Omental fat pad (tissue), 4 donors: ENCODE results near the gene PDZD2. TPM values are rescaled to one million over a fixed set of nuclear protein-coding genes. Genes with fewer than 3 reads are reported as not detected.

Experiments
- ATAC-seq: fragments of 150-250 bp; one replicate; pipeline ENCODE4 v1.9.1; 2016; ENCODE audit warnings: mild to moderate bottlenecking, moderate library complexity; ENCODE audit not compliant: low FRiP score
- DNase-seq: peaks from one replicate; pipeline ENCODE4 v3.0.0-alpha.2; 2019; ENCODE audit warnings: low spot score
- CTCF ChIP-seq, 3 donors: fragments of 450-650 bp; IDR thresholded peaks; one replicate each; pipeline ENCODE4 v1.5.1; 2016 to 2017; ENCODE audit warnings: antibody characterized with exemption in 3 of 3, mild to moderate bottlenecking in 3 of 3, moderate library complexity in 2 of 3
- total RNA-seq, 4 donors: library from RNA; depleted of rRNA; stranded (reverse); fragments of >200 nt; gene quantifications; one replicate each; pipeline ENCODE4 v1.1.0, GENCODE V29; 2016

PDZD2 gene
- total RNA-seq, 4 donors from 2014 or later = 43.5 to 113 (median 55.7) TPM

- no peak for TF ChIP-seq CTCF (IDR thresholded peaks at IDR 0.05)
- no peak for DNase-seq
- ATAC-seq = no peak
Observed at GRCh38 chr5:32096891-32097595, 458.1 kb downstream of the PDZD2 start.

GRCh38 chr5:32098291-32098690, 459.4 kb downstream of the PDZD2 start:
- ATAC-seq (no peak), DNase-seq (no peak)
- no peak for TF ChIP-seq CTCF (IDR thresholded peaks at IDR 0.05)

- DNase-seq (no peak), ATAC-seq (no peak)
- no peak for TF ChIP-seq CTCF (IDR thresholded peaks at IDR 0.05)
Observed at GRCh38 chr5:32098890-32099310, 460.0 kb downstream of the PDZD2 start.

GRCh38 chr5:32099486-32100035, 460.6 kb downstream of the PDZD2 start:
- DNase-seq (no peak), ATAC-seq (no peak)

GRCh38 chr5:32100230-32100629, 461.3 kb downstream of the PDZD2 start:
- DNase-seq = no peak

More at GRCh38 chr5:32099486-32100035, 460.6 kb downstream of the PDZD2 start:
- no peak for TF ChIP-seq CTCF (IDR thresholded peaks at IDR 0.05)

GRCh38 chr5:32100691-32101302, 461.9 kb downstream of the PDZD2 start:
- TF ChIP-seq CTCF (IDR thresholded peaks at IDR 0.05) = no peak
- no peak for ATAC-seq
- no peak for DNase-seq

More at GRCh38 chr5:32100230-32100629, 461.3 kb downstream of the PDZD2 start:
- no peak for TF ChIP-seq CTCF (IDR thresholded peaks at IDR 0.05)
- no peak for ATAC-seq
